HEK293 (cell line): Measurements from ENCODE around the gene SRMS.

ENCODE experiments used
- CTCF ChIP-seq: fragments of 450-650 bp; formaldehyde crosslinking; IDR thresholded peaks from 2 replicates; pipeline ENCODE4 v1.5.1; 2016; ENCODE audit warnings: missing biosample characterization, missing genetic modification characterization
- ZBTB26 ChIP-seq: fragments of 450-650 bp; formaldehyde crosslinking; optimal IDR thresholded peaks from 2 replicates; pipeline ENCODE3; 2016; ENCODE audit warnings: missing biosample characterization, mild to moderate bottlenecking, missing genetic modification characterization
- ZBTB44 ChIP-seq: fragments of 450-650 bp; IDR thresholded peaks from 2 replicates; pipeline ENCODE4 v1.5.1; 2018; ENCODE audit warnings: missing biosample characterization, mild to moderate bottlenecking, missing genetic modification characterization
- ZNF157 ChIP-seq: fragments of 450-650 bp; formaldehyde crosslinking; IDR thresholded peaks from 2 replicates; pipeline ENCODE4 v1.5.1; 2016; ENCODE audit warnings: missing biosample characterization, missing genetic modification characterization
- ZNF324 ChIP-seq: fragments of 450-650 bp; formaldehyde crosslinking; IDR thresholded peaks from 2 replicates; pipeline ENCODE4 v1.5.1; 2016; ENCODE audit warnings: missing biosample characterization, missing genetic modification characterization
- ZNF350 ChIP-seq: fragments of 450-650 bp; formaldehyde crosslinking; IDR thresholded peaks from 2 replicates; pipeline ENCODE4 v1.5.0; 2017; ENCODE audit warnings: missing biosample characterization, mild to moderate bottlenecking, missing genetic modification characterization
- ZNF785 ChIP-seq: fragments of 450-650 bp; formaldehyde crosslinking; IDR thresholded peaks from 2 replicates; pipeline ENCODE4 v1.5.1; 2016; ENCODE audit warnings: missing biosample characterization, missing genetic modification characterization

GRCh38 chr20:63529861-63530787, 17.4 kb downstream of the SRMS start:
- TF ChIP-seq ZNF157 (tag by site-specific recombination) (no peak), ZNF785 (no peak), CTCF (tag by site-specific recombination) (no peak), ZNF350 (no peak), ZBTB26 (no peak), ZBTB44 (tag by site-specific recombination) (no peak), ZNF324 (tag by site-specific recombination) (no peak)
